HG02852 (cell line): ENCODE results near the gene PPP6R2.

Experiments used
- ATAC-seq: cut with Tn5 transposase; IDR thresholded peaks from one replicate; pipeline ENCODE4 v1.9.1; 2021; ENCODE audit warnings: mild to moderate bottlenecking, moderate library complexity; ENCODE audit not compliant: unreplicated experiment

Gene PPP6R2

GRCh38 chr22:50482107-50483074 is 139.3 kb downstream of the PPP6R2 start:
- ATAC-seq = no peak

GRCh38 chr22:50483106-50483505 is 140.0 kb downstream of the PPP6R2 start:
- no peak for ATAC-seq

GRCh38 chr22:50483556-50483955 is 140.4 kb downstream of the PPP6R2 start:
- ATAC-seq = no peak

- ATAC-seq = no peak
Observed at GRCh38 chr22:50483977-50484853, 141.1 kb downstream of the PPP6R2 start.

GRCh38 chr22:50485221-50486131 is 142.3 kb downstream of the PPP6R2 start:
- no peak for ATAC-seq

- no peak for ATAC-seq
Observed at GRCh38 chr22:50486561-50487289, 143.6 kb downstream of the PPP6R2 start, which contains the start of gene MIOX. Gene MIOX, plus strand, starts transcription at chr22:50486859. Its CDS starts 39 bp downstream, at chr22:50486898.

GRCh38 chr22:50487290-50488005 is 144.3 kb downstream of the PPP6R2 start:
- no peak for ATAC-seq

GRCh38 chr22:50488006-50488677 is 145.0 kb downstream of the PPP6R2 start:
- ATAC-seq = no peak

GRCh38 chr22:50488886-50489285 is 145.8 kb downstream of the PPP6R2 start:
- ATAC-seq = no peak

GRCh38 chr22:50489363-50490243 is 146.5 kb downstream of the PPP6R2 start:
- no peak for ATAC-seq

- ATAC-seq = no peak
Observed at GRCh38 chr22:50490531-50491308, 147.6 kb downstream of the PPP6R2 start.
